ENCODE measurements around the gene DGUOK.

Gene DGUOK

DNA sequence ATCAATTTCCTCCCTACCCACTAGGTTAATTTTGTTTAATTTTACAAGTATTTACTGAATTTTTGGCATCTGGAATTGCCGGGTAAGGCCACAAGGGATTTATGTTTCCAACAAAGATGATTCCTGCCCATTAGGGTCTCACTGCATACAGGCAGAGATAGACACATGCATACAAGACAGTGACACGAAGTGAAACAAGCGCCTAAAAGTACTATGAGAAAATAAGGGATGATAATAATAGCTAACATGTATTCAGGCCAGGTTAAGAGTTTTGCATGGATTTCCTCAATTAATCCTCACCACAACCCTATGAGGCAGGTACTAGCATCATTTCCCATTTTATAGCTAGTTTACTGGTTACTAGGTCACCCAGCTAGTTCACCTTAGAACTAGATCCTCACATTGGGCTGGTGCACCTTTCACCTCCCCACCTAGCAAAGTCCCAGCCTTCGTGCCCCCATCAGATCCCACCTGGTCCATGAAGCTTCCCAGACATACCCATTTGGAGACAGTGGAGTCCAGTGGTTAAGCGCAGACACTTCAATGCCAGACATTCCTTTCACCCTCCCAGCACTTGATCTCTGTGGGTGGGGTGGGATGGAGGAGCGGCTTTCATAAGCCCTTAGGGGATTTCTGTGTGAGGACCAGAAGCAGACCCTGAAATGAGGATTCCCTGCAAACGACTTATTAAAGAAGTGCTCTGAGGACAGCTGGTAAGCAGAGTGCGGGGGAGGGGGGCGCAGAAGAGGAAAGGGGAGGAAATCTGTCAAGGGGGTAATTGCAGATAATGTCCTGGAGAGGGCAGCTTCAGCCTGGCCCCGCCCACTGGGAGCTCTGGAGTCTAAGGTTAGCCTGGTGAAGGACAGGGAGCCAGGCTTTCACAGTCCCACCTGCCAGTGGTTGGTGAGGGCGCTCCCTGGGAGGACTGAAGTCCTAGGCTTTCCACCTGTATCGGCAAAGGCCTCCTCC lies 5.8 kb upstream of the DGUOK start:
- no peak overlapping the region for H3K4me3 ChIP-seq (ENCODE audit: low read length in 2 of 2)
- no peaks in the 10 kb centered on the region for H3K27me3 ChIP-seq (ENCODE audit: control insufficient read depth in 1 of 2, insufficient read depth in 2 of 2, low read length in 2 of 2)
- H3K9me3 ChIP-seq (ENCODE audit: control insufficient read depth in 2 of 2, low read length in 2 of 2), result no peaks in the 10 kb centered on the region
- no peak overlapping the region for H3K9ac ChIP-seq (ENCODE audit: low read length in 2 of 2)
- peak overlapping the region; percentile 64 for H3K27ac ChIP-seq (ENCODE audit: low read length)
- H3K4me1 ChIP-seq (ENCODE audit: control insufficient read depth, insufficient read depth, low read length), result peaks cover under 1% of the 10 kb centered on the region
- H3K36me3 ChIP-seq (ENCODE audit: control insufficient read depth in 2 of 2, insufficient read depth in 2 of 2, low read length in 2 of 2), result peaks cover 33 to 39% of the 10 kb centered on the region in 2 donors

DNA sequence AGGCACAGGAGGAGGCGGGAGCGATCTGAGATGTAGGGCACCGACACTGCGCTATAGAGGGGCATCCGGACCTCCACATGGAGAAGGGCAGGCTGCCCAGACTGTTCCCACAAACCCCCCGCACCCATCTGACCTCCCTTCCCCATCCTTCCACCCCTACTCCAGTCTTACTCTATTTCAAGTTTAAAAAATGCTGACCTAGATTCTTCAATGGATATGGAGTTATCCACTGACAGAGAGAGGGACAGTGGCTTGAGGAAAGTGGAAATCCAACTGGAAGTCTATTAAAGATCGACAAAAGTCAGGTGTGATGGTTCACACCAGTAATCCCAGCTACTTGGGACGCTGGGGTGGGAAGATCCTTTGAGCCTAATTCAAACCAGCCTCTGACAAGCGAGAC lies 5.1 kb upstream of the DGUOK start:
- peak overlapping the region; percentile 64 for H3K27ac ChIP-seq (ENCODE audit: low read length)

DNA sequence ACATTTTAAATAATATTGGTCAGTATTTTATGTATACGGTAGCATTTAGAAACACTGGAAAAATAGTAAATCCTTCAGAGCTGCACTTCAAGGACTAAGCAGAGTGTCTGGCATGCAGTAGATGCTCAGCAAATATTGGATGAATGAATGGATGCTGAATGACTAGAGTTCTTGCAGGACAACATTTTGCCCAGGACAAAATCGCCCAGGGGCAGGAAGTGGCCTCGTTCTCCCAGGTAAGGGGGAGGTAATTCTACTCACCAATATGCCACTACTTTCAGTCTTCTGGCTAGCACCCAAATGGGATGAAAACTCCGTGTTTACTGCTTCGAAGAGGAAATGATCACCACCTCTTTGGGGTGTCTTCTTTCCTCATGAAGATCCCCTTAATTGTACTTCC lies 4.0 kb upstream of the DGUOK start:
- Histone ChIP-seq H3K4me1 (ENCODE audit: control insufficient read depth, insufficient read depth, low read length) (peaks cover 7% of the 10 kb centered on the region), H3K9ac (ENCODE audit: low read length in 2 of 2) (no peak overlapping the region), H3K4me3 (ENCODE audit: low read length in 2 of 2) (no peak overlapping the region), H3K27me3 (ENCODE audit: control insufficient read depth in 1 of 2, insufficient read depth in 2 of 2, low read length in 2 of 2) (no peaks in the 10 kb centered on the region), H3K9me3 (ENCODE audit: control insufficient read depth in 2 of 2, low read length in 2 of 2) (no peaks in the 10 kb centered on the region), H3K36me3 (ENCODE audit: control insufficient read depth in 2 of 2, insufficient read depth in 2 of 2, low read length in 2 of 2) (peaks cover 18 to 22% of the 10 kb centered on the region in 2 donors), H3K27ac (ENCODE audit: low read length) (no peak overlapping the region)

More for the DNA sequence above, 5.1 kb upstream of the DGUOK start:
- Histone ChIP-seq H3K4me3 (ENCODE audit: low read length in 2 of 2) (no peak overlapping the region), H3K9ac (ENCODE audit: low read length in 2 of 2) (no peak overlapping the region), H3K4me1 (ENCODE audit: control insufficient read depth, insufficient read depth, low read length) (peaks cover 3% of the 10 kb centered on the region), H3K27me3 (ENCODE audit: control insufficient read depth in 1 of 2, insufficient read depth in 2 of 2, low read length in 2 of 2) (no peaks in the 10 kb centered on the region), H3K9me3 (ENCODE audit: control insufficient read depth in 2 of 2, low read length in 2 of 2) (no peaks in the 10 kb centered on the region), H3K36me3 (ENCODE audit: control insufficient read depth in 2 of 2, insufficient read depth in 2 of 2, low read length in 2 of 2) (peaks cover 28 to 31% of the 10 kb centered on the region in 2 donors)

DNA sequence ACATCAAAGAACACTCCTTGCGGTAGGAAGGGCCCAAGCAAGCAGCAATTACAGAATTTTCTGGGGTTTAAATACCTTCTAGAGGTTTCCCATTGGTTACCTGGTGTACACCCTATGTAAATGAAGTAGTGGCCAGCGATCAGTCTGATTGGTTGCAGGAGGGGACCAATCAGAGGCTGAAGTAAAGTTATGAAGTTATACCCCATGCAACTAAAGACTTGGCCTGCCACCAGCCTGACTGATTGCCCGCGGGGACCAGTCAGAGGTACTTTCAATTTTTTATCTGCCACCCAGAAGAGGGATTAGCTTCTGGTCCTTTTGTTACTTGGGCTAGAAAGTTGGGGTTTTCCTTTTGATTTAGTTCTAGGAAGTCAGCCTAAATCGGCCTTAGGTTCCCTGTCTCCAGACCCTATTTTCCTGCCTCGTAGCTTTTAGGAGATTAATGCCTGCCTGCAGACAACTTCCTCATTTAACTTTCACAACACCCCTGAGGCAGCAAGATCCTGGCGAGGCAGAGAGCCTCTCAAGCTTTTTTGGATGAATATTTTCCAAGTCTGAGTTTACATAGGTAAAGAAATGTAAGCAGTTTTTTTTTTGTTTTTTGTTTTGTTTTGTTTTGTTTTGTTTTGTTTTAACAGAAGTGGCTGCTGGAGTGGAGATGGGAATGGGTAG lies 1.5 kb upstream of the DGUOK start:
- peaks cover 16% of the 10 kb centered on the region for H3K4me1 ChIP-seq (ENCODE audit: control insufficient read depth, insufficient read depth, low read length)
- no peaks in the 10 kb centered on the region for H3K27me3 ChIP-seq (ENCODE audit: control insufficient read depth in 1 of 2, insufficient read depth in 2 of 2, low read length in 2 of 2)
- H3K4me3 ChIP-seq (ENCODE audit: low read length in 2 of 2), result no peak overlapping the region
- no peak overlapping the region for H3K27ac ChIP-seq (ENCODE audit: low read length)
- no peak overlapping the region for H3K9ac ChIP-seq (ENCODE audit: low read length in 2 of 2)
- H3K36me3 ChIP-seq (ENCODE audit: control insufficient read depth in 2 of 2, insufficient read depth in 2 of 2, low read length in 2 of 2), result no peaks in the 10 kb centered on the region
- no peaks in the 10 kb centered on the region for H3K9me3 ChIP-seq (ENCODE audit: control insufficient read depth in 2 of 2, low read length in 2 of 2)

DNA sequence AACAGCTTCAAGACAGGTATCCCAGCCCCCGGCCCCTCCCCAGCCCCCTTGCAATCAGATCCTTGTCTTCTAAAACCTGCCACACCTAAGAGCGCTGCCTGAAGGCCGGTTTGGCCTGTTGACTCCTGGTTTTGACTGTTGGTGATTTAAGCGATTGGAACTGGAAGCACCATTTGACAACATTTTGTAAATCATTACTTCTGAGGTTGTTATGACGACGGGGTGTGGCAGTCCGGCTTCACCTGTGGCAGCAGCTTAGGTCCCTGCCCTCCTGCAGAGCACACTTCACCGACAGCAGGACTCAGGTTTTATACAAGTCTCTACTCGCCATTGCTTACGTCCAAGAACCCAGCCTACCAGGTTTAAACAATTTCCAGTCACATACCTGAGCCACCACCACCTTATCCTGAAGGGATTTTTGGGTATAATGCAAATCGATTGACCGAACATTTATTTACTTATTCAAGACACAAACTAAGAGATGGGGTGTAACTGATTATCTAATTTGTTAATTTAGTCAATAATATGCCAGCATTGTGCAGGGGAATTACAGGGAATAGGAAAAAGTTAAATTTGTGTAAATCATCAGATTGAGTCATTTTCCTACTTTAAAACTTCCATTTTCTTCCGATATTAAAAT lies 707 bp upstream of the DGUOK start:
- no peaks in the 10 kb centered on the region for H3K27me3 ChIP-seq (ENCODE audit: control insufficient read depth in 1 of 2, insufficient read depth in 2 of 2, low read length in 2 of 2)
- no peaks in the 10 kb centered on the region for H3K9me3 ChIP-seq (ENCODE audit: control insufficient read depth in 2 of 2, low read length in 2 of 2)
- no peak overlapping the region for H3K27ac ChIP-seq (ENCODE audit: low read length)
- no peaks in the 10 kb centered on the region for H3K36me3 ChIP-seq (ENCODE audit: control insufficient read depth in 2 of 2, insufficient read depth in 2 of 2, low read length in 2 of 2)
- H3K4me3 ChIP-seq (ENCODE audit: low read length in 2 of 2), result peak overlapping the region; percentile 85 to 91
- H3K4me1 ChIP-seq (ENCODE audit: control insufficient read depth, insufficient read depth, low read length), result peaks cover 16% of the 10 kb centered on the region
- peak overlapping the region; percentile 49 to 98 for H3K9ac ChIP-seq (ENCODE audit: low read length in 2 of 2)

DNA sequence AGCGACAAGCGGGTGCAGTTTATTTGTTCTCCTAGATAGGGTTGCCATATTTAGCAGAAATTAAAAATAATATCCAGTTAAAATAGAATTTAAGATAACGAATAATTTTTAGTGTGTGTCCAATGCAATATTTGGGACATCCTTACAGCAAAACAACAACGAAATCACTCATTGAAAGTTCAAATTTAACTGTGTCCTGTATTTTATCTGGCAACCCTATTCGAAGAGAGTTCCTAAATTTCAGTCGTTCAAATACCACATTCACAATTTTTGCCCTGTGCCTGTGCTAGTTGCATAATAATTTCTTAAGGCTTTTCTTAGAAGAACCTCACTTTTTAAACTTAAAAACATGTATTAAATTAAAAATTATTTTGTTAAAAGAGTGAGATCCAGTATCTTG lies 664 bp downstream of the DGUOK start:
- H3K27me3 ChIP-seq (ENCODE audit: control insufficient read depth in 1 of 2, insufficient read depth in 2 of 2, low read length in 2 of 2), result no peaks in the 10 kb centered on the region
- H3K9ac ChIP-seq (ENCODE audit: low read length in 2 of 2), result peak overlapping the region; percentile 97 to 98
- H3K4me3 ChIP-seq (ENCODE audit: low read length in 2 of 2), result peak overlapping the region; percentile 85 to 91
- H3K36me3 ChIP-seq (ENCODE audit: control insufficient read depth in 2 of 2, insufficient read depth in 2 of 2, low read length in 2 of 2), result no peaks in the 10 kb centered on the region
- peaks cover 16% of the 10 kb centered on the region for H3K4me1 ChIP-seq (ENCODE audit: control insufficient read depth, insufficient read depth, low read length)
- peak overlapping the region; percentile 93 for H3K27ac ChIP-seq (ENCODE audit: low read length)
- H3K9me3 ChIP-seq (ENCODE audit: control insufficient read depth in 2 of 2, low read length in 2 of 2), result no peaks in the 10 kb centered on the region

DNA sequence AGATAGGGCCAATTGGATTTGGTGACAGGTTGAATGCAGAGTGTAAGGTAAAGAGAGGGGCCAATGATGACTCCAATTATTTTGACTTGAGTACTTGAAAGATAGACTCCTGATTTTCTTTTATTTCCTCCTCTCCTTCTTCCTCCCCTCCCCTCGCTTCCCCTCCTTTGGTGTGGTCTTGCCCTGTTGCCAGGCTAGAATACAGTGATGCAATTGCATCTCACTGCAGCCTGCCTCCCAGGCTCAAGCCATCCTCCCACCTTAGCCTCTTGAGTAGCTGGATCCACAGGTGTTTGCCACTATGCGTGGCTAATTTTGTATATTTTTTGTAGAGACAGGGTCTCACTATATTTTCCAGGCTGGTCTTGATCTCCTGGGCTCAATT lies 2.3 kb downstream of the DGUOK start:
- peaks cover 16% of the 10 kb centered on the region for H3K4me1 ChIP-seq (ENCODE audit: control insufficient read depth, insufficient read depth, low read length)
- H3K36me3 ChIP-seq (ENCODE audit: control insufficient read depth in 2 of 2, insufficient read depth in 2 of 2, low read length in 2 of 2), result peaks cover 0 to 9% of the 10 kb centered on the region in 2 donors
- no peak overlapping the region for H3K9ac ChIP-seq (ENCODE audit: low read length in 2 of 2)
- H3K9me3 ChIP-seq (ENCODE audit: control insufficient read depth in 2 of 2, low read length in 2 of 2), result no peaks in the 10 kb centered on the region
- H3K4me3 ChIP-seq (ENCODE audit: low read length in 2 of 2), result no peak overlapping the region
- H3K27me3 ChIP-seq (ENCODE audit: control insufficient read depth in 1 of 2, insufficient read depth in 2 of 2, low read length in 2 of 2), result no peaks in the 10 kb centered on the region
- H3K27ac ChIP-seq (ENCODE audit: low read length), result no peak overlapping the region

DNA sequence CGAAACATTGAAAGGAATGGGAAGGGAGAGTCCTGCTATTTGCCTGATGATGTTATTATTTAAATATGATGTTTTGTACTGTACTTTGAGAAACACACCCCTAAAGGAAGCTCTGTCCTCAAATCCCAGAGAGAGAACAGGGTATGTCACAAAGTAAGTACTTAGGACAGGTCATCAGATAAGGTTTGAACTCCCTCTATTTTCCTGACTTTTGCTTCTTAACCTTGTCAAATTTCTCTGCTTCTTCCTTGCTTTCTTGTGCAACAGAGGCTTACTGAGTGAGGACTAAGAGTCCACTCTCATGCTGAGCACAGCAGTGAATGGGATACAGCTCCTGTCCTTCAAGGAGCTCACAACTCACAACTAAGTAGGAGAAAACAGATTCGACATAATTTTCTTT lies 3.7 kb downstream of the DGUOK start:
- H3K4me3 ChIP-seq (ENCODE audit: low read length in 2 of 2), result no peak overlapping the region
- H3K27ac ChIP-seq (ENCODE audit: low read length), result no peak overlapping the region
- H3K27me3 ChIP-seq (ENCODE audit: control insufficient read depth in 1 of 2, insufficient read depth in 2 of 2, low read length in 2 of 2), result no peaks in the 10 kb centered on the region
- no peaks in the 10 kb centered on the region for H3K9me3 ChIP-seq (ENCODE audit: control insufficient read depth in 2 of 2, low read length in 2 of 2)
- peaks cover 0 to 11% of the 10 kb centered on the region in 2 donors for H3K36me3 ChIP-seq (ENCODE audit: control insufficient read depth in 2 of 2, insufficient read depth in 2 of 2, low read length in 2 of 2)
- peaks cover 16% of the 10 kb centered on the region for H3K4me1 ChIP-seq (ENCODE audit: control insufficient read depth, insufficient read depth, low read length)
- H3K9ac ChIP-seq (ENCODE audit: low read length in 2 of 2), result no peak overlapping the region

DNA sequence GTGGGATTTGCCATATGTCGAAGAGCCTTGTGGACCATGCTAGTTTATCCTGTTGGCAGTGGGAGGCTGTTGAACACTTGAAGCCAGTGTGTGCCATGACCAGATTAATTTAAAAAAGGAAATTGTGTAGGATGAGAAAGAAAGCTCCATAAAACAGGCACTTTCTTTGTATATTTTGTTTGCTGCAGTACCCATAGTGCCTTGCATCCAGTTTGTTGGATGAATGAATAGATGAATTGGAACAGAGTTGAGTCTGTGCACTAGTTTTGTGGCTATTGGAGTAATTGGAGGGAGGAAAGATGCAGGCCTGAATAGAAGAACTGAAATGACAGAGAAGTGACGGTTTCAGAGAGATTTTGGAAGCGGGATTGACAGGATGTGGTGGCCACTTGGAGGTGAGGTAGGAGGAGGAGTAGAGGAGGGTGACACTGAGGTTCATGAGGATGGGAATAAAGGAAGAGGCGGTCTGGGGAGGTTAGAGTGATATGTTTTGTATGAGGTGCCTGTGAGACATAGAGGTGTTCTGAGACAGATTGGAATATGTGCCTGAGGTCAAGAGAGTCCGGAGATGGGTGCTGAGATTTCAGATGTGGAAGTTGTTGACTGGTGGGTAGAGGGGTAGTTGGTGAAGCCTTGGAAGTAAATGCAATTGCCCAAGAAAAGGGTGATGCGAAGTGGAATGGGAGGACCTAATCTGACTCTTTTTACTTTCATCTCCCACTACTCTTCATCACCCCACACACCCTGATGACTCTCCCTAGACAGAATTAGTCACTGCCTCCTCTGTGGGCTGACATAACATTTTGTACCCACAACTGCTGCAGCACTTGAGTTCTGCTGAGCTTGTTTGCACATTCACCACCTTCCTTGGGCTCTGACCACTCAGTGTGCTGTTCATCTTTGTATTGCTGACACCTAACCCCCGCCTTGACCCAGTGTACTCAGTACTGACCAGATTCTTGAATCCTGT lies 5.1 kb downstream of the DGUOK start:
- Histone ChIP-seq H3K9me3 (ENCODE audit: control insufficient read depth in 2 of 2, low read length in 2 of 2) (no peaks in the 10 kb centered on the region), H3K4me1 (ENCODE audit: control insufficient read depth, insufficient read depth, low read length) (peaks cover 13% of the 10 kb centered on the region)

DNA sequence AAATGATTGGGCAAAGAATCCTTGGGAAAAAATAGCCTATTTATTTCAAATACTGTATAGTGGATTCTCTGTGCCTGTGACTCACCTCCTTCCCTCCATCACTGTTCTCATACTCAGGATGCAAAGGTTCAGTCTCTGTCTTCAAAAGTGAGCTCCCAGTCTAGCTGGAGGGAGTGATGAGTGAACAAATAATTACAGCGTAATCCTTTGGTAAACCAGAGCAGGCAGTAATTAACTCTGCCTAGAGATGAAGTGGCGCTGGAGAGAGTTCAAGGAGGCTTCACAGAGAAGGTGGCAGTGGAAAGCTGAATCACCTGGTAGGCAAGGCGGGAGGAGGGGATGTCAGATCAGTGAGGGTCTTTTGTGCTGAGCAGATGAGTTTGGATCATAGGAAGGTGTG lies 6.5 kb downstream of the DGUOK start:
- Histone ChIP-seq H3K27me3 (ENCODE audit: control insufficient read depth in 1 of 2, insufficient read depth in 2 of 2, low read length in 2 of 2) (no peaks in the 10 kb centered on the region), H3K9me3 (ENCODE audit: control insufficient read depth in 2 of 2, low read length in 2 of 2) (no peaks in the 10 kb centered on the region), H3K4me3 (ENCODE audit: low read length in 2 of 2) (no peak overlapping the region), H3K4me1 (ENCODE audit: control insufficient read depth, insufficient read depth, low read length) (peaks cover 8% of the 10 kb centered on the region), H3K9ac (ENCODE audit: low read length in 2 of 2) (no peak overlapping the region), H3K36me3 (ENCODE audit: control insufficient read depth in 2 of 2, insufficient read depth in 2 of 2, low read length in 2 of 2) (peaks cover 0 to 21% of the 10 kb centered on the region in 2 donors), H3K27ac (ENCODE audit: low read length) (no peak overlapping the region)

More for the DNA sequence above, 5.1 kb downstream of the DGUOK start:
- no peaks in the 10 kb centered on the region for H3K27me3 ChIP-seq (ENCODE audit: control insufficient read depth in 1 of 2, insufficient read depth in 2 of 2, low read length in 2 of 2)
- H3K36me3 ChIP-seq (ENCODE audit: control insufficient read depth in 2 of 2, insufficient read depth in 2 of 2, low read length in 2 of 2), result peaks cover 0 to 16% of the 10 kb centered on the region in 2 donors
- no peak overlapping the region for H3K9ac ChIP-seq (ENCODE audit: low read length in 2 of 2)
- no peak overlapping the region for H3K27ac ChIP-seq (ENCODE audit: low read length)
- no peak overlapping the region for H3K4me3 ChIP-seq (ENCODE audit: low read length in 2 of 2)
